Measurements from ENCODE around the gene NAA40. TPM values are rescaled to one million over a fixed set of nuclear protein-coding genes. Genes with fewer than 3 reads are reported as not detected.

Gene NAA40
- 15.1 and 29.2 TPM in 2 replicates for total RNA-seq (2014; rRNA removed; shearing (Covaris generic); ENCODE audit: low replicate concordance)

DNA sequence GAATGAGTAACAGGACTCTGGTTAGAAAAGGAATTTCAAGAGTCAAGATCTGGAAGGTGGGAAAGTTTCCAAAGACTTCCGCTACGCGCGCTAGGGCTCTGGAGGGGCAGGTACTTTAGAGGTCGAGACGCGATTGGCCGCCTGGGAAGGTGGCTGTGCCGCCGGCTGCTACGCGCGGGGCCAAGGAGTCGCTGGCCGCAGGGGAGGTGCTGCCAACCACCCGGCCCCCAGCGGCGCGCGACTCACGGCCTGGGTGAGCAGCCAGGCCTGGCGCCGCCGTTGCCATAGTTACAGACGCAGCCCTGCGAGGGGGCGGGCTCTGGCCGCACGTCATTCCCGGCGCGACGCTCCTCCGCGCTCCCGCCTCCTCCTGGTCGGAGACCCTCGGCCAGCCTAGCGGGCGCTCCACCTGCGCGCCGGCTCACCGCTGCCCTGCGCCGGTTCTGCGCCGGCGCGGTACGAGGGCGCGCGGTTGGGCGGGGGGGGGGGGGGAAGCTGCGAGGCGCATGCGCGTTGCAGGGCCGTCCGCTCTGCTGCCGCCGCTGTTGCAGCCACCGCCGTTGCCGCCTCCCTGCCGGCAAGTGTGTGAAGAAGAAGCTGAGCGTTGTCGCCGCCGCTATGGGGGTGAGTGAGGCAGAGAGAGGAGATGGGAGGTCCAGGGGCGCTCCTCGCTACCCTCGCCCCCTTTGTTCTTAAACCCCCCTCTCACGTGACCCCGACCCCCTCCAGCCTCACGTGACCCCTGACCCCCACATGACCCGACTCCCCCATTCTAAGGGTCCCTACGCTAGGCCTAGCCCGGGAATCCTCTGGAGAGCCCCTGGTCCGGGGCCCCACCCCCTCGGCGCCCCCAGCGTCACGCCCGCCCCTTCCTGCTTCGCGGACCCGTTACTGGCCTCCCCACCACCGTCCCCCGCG is at the start of gene NAA40:
TSS of gene NAA40 (plus strand) at position 524 of the 918 bp plus-strand sequence. CDS start at position 619, 95 bp downstream.
- in situ Hi-C loops (cut with HindIII; ENCODE audit: low pct_unique_long_range_greater_than_20kb, low sequenced_read_pairs): no loop called here
- DNase-seq (ENCODE audit: low read depth): peak; percentile 98

DNA sequence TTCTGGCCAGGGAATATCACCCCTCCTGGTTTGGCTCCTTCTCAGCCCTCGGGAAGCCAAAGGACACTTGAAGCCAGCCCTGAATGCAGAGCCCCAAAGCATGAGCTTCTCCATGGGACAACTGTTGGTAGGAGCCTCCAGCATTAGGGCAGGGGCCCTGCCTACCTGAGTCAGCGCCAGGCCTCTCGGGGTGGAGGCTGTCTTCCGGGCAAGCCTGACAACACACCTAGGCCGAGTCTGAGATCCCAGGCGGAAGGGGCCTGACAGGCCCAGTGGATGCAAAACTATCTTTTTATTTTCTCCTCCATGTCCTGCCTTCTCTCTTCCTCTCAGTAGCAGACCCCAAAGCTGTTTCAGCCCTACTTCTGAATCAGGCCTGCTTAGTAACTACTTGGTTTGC is 49.5 kb upstream of the NAA40 start:
- no peak for DNase-seq (ENCODE audit: low read depth)
- in situ Hi-C loops (cut with HindIII; ENCODE audit: low pct_unique_long_range_greater_than_20kb, low sequenced_read_pairs): no loop called here

DNA sequence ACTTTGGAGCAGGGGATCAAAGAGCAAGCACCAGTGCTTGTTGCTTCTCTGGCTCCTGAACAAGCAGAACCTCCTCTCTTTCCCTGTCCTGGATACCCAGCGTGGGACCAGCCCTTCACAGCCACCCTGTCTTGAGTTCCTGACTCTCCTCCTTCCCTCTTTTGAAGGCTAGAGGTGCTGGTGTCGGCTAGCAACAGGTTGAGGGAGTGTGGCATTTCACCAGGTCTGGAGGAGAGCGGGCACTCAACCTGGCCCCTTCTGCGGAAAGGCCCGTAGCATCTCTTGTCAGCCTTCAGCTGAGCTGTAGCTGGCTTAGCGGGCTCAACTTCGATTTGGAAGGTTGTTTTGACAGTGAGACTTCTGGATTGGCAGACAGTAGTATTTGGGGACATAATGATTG is 48.4 kb upstream of the NAA40 start:
- in situ Hi-C loops (cut with HindIII; ENCODE audit: low pct_unique_long_range_greater_than_20kb, low sequenced_read_pairs): no loop called here
- no peak for DNase-seq (ENCODE audit: low read depth)

DNA sequence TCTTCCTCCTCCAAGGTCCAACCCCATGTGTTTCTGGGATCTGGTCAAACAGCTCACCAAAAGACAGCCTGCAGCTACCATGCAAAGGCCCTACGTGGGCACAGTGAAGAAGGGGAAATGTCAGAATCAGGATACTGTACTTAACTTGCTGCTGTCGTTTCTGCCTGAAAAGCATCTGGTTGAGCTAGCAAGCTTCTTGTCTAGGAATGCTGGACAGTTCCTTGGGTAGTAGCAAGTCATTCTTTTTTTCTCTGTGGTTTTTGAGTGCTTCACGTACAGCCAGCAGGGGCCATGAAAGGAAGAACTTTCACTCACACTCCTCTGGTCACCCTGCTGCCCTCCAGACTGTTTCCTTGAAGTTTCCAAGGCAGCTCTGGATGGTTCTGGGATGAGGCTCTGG is 46.6 kb upstream of the NAA40 start:
- DNase-seq (ENCODE audit: low read depth): no peak
- in situ Hi-C loops (cut with HindIII; ENCODE audit: low pct_unique_long_range_greater_than_20kb, low sequenced_read_pairs): no loop called here

DNA sequence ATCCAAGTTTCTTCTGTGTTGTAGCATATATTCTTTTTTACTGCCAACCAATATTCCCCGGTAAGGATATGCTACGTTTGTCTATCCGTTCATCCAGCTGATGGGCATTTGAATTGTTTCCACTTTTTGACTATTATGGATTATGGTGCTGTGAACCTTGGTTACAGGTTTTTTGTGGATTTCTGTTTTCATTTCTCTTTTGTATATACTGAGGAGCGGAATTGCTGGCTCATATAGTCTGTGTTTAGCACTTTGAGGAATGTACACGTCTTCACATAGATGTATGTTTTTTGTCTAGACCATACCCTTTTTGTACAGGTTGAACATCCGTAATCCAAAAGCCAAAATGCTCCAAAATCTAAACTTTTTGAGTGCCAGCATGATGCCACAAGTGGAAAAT is 45.4 kb upstream of the NAA40 start:
- in situ Hi-C loops (cut with HindIII; ENCODE audit: low pct_unique_long_range_greater_than_20kb, low sequenced_read_pairs): no loop called here
- no peak for DNase-seq (ENCODE audit: low read depth)

DNA sequence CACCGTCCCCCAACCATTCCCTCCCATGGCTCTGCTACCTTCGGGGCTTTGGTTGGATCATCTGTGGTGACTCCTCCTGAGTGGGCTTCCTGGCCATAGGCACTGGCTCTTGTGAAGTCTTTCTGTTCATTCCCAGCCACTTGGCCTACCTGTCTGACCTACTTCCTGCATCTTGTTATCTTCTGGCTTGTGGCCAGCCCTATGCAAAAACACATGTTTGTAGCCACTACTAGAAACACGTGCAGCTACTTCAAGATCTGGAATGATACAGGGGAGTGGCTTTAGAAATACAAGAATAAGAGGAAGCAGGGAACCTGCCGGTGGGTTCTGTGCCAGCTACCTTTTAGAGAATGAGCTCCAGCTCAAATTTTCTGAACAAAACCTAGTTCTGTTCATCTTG is 42.7 kb upstream of the NAA40 start:
- no peak for DNase-seq (ENCODE audit: low read depth)
- in situ Hi-C loops (cut with HindIII; ENCODE audit: low pct_unique_long_range_greater_than_20kb, low sequenced_read_pairs): no loop called here

DNA sequence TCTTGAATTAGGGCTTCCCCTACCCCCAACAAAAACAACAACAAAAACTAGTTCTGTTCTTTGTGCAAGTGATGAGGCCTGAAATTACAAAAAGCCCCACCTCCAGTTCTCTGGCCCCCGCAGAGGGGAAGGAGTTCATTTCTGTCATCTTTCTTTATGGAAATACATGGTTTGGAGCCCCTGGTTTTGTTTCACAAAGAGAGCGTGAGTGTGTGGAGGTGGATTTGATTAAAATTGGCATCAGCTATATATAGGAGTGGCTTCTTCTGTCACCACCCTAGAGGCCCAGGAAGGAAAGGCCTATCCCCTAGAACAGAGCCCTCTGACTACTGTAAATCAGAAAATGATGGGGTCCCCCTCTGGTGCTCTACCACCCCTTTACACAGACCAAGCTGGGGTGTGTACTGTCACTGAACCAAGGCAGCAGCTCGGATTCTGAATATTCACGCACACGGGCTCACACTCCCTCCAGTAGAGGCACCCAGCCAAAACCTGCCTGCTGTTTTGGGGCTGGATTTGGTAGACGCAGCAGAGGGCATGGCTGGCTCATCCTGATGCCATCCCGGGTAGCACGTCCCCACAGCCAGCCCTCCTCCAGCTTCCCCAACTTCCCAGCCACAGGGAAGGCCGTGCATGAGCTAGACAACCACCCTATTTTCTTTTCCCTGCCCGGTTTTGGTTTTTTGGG is 41.2 kb upstream of the NAA40 start:
- no peak for DNase-seq (ENCODE audit: low read depth)
- in situ Hi-C loops (cut with HindIII; ENCODE audit: low pct_unique_long_range_greater_than_20kb, low sequenced_read_pairs): no loop called here

DNA sequence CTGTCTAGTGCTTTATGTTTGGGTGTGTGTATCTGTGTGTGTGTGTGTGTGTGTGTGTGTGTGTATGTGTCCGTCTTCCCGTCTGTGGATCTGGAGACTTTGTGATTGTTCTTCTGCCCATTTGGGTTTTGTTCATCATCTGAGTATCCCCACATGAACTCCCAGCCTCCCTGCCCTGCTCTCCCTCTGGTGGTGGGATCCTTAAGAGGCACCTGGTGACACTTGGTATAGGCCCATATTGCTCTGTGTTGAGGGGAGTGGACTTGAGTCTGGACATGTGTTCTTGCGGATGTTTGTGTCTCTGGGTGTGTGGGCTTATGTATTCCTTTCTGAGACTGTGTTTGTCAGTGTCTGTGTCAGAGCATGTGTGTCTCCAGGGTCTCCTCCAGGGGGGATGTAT is 37.1 kb upstream of the NAA40 start:
- no peak for DNase-seq (ENCODE audit: low read depth)
- in situ Hi-C loops (cut with HindIII; ENCODE audit: low pct_unique_long_range_greater_than_20kb, low sequenced_read_pairs): no loop called here

DNA sequence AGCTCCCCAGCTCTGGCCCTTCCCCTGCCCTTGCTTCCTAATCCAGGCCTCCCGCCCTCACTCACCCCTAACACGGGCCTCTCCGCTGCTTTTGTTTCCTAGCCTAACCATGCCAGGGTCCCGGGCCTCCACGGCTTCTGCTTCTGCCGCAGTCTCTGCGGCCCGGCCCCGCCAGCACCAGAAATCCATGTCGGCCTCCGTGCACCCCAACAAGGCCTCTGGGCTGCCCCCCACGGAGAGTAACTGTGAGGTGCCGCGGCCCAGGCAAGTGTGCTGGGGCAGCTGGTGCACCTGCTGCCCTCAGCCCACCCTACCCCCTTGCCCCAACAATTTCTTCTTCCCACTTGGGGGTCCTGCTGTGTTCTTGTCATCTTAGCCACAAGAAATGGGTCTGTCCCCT is 34.9 kb upstream of the NAA40 start:
- no peak for DNase-seq (ENCODE audit: low read depth)
- in situ Hi-C loops (cut with HindIII; ENCODE audit: low pct_unique_long_range_greater_than_20kb, low sequenced_read_pairs): no loop called here

DNA sequence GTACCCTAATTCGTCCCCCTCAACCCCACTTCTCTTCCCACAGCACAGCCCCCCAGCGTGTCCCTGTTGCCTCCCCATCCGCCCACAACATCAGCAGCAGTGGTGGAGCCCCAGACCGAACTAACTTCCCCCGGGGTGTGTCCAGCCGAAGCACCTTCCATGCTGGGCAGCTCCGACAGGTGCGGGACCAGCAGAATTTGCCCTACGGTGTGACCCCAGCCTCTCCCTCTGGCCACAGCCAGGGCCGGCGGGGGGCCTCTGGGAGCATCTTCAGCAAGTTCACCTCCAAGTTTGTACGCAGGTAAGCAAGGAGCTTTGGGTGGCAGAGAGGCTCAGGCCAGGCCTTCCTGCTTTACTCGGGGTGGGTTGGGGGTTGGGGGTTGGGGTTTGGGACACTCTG is 34.1 kb upstream of the NAA40 start:
- in situ Hi-C loops (cut with HindIII; ENCODE audit: low pct_unique_long_range_greater_than_20kb, low sequenced_read_pairs): no loop called here
- no peak for DNase-seq (ENCODE audit: low read depth)

DNA sequence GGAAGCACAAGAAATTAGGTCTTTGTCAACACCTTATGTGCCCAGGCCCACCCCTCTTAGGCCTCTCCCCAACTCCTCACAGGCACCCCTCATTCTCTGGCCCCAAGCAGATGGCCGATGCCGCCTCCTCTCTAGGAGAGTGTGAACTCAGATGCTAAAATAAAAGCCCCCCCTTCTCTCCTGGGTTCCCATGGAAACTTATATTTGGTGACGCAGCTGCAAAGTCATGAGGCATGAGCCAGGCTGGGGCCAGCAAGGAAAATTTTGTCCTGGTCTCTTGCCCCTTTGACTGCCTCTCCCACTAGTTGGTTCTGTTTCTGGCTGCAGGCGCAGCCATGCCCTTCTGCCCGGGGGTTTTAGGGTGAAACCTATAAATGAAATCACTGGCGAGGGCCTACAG is 33.6 kb upstream of the NAA40 start:
- in situ Hi-C loops (cut with HindIII; ENCODE audit: low pct_unique_long_range_greater_than_20kb, low sequenced_read_pairs): no loop called here
- DNase-seq (ENCODE audit: low read depth): no peak

DNA sequence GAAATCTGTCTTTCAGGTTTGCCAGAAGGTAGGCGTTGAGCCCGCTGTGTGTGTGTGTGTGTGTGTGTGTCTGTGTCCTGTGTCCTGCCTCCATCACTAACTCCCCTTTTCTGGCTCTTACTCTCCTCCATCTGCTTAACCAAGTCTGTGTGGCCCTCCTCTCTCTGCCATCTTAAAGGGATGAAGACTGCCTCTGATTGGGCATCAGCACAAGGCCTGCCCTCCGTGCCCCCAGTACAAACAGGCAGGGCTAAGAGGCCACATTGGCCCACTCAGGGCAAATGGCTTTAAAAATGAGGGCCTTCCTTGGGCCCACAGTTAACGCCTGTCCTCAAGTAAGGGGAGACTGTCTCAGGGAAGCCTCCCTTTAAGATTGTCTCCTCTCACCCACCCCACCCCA is 32.7 kb upstream of the NAA40 start:
- no peak for DNase-seq (ENCODE audit: low read depth)
- in situ Hi-C loops (cut with HindIII; ENCODE audit: low pct_unique_long_range_greater_than_20kb, low sequenced_read_pairs): no loop called here

DNA sequence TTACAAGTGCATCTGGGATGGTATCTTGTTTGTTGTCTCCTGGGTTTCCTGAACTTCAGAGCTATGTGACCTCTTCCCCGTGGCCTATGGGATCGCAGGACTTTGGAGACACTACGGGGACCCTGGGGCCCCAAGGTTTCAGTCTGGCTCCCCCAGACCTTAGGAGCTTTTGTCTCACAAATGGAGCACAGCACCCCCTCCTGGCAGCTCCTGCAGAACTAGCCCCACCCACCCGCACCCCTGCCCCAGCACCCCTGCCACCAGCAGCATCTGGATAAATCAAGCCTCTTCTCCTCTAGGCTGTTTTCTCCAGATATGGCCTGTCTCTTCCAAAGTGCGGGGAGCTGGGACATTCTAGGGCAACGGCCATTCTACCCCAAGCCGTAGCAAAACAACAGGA is 32.2 kb upstream of the NAA40 start:
- DNase-seq (ENCODE audit: low read depth): no peak
- in situ Hi-C loops (cut with HindIII; ENCODE audit: low pct_unique_long_range_greater_than_20kb, low sequenced_read_pairs): no loop called here

DNA sequence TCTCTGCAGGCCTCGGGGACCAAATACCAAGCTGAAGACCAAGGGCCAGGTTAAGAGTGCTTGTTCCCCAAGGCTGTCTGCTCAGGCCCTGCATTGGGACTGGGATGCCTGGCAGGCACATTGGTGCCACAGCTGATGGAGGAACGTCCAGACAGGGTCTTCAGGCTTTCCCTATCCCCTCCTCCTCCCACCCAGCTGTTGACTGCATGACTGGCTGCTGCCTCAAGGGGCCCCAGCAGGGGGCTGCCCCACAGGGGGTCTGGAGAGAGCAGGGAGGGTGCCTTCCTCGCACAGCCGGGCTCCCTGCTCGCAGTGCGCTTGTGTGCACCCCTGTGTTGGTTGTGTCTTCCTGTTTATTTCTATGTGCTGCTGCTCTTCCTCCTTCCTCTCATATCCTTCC is 31.7 kb upstream of the NAA40 start:
- in situ Hi-C loops (cut with HindIII; ENCODE audit: low pct_unique_long_range_greater_than_20kb, low sequenced_read_pairs): no loop called here
- DNase-seq (ENCODE audit: low read depth): no peak

DNA sequence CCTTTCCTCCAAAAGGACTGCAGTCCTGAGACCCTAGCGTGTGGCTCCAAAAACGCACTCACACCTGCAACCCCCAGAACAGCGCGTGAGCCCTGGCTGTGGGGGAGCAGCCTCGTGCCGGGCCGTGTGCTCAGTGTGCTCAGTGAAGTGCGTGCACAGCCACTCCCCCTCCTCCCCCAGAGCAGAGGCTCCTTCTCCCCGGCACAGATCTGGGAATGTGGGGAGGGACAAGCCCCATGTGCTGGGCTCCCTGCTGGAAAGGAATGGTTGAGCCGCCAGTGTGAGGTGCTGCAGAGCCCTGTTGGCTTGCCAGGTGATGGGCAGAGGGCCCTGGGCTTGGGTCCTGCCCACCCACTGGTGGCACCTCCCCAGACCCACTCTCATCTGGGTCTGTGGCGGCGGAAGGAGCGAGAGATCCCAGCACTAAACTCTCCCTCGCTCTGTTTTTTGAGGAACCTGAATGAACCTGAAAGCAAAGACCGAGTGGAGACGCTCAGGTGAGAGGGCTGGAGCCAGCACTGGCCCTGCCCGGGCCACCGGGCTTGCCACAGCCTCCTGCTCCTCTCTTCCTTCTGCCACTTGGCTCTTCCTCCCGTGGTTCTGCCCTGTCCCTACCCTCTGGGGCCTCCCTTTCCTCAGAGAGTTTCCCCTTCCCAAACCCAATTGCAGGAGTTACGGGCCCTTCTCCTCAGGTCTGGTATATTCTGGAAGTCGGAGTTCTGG is 30.8 kb upstream of the NAA40 start:
- in situ Hi-C loops (cut with HindIII; ENCODE audit: low pct_unique_long_range_greater_than_20kb, low sequenced_read_pairs): no loop called here
- DNase-seq (ENCODE audit: low read depth): no peak

DNA sequence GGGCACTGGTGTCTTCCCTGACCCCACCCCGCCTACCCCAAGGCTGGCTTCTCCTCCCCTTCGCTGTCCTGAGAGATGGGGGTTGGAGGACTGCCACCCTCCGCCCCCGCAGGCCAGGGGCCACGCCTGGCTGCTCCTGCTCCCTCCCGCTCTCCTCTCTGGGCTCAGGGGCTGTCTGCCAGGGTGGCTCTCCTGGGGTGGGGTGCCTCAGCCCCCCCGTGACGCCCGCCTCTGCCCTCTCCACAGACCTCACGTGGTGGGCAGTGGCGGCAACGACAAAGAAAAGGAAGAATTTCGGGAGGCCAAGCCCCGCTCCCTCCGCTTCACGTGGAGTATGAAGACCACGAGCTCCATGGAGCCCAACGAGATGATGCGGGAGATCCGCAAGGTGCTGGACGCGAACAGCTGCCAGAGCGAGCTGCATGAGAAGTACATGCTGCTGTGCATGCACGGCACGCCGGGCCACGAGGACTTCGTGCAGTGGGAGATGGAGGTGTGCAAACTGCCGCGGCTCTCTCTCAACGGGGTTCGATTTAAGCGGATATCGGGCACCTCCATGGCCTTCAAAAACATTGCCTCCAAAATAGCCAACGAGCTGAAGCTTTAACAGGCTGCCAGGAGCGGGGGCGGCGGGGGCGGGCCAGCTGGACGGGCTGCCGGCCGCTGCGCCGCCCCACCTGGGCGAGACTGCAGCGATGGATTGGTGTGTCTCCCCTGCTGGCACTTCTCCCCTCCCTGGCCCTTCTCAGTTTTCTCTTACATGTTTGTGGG is 30.0 kb upstream of the NAA40 start:
- no peak for DNase-seq (ENCODE audit: low read depth)
- in situ Hi-C loops (cut with HindIII; ENCODE audit: low pct_unique_long_range_greater_than_20kb, low sequenced_read_pairs): no loop called here

DNA sequence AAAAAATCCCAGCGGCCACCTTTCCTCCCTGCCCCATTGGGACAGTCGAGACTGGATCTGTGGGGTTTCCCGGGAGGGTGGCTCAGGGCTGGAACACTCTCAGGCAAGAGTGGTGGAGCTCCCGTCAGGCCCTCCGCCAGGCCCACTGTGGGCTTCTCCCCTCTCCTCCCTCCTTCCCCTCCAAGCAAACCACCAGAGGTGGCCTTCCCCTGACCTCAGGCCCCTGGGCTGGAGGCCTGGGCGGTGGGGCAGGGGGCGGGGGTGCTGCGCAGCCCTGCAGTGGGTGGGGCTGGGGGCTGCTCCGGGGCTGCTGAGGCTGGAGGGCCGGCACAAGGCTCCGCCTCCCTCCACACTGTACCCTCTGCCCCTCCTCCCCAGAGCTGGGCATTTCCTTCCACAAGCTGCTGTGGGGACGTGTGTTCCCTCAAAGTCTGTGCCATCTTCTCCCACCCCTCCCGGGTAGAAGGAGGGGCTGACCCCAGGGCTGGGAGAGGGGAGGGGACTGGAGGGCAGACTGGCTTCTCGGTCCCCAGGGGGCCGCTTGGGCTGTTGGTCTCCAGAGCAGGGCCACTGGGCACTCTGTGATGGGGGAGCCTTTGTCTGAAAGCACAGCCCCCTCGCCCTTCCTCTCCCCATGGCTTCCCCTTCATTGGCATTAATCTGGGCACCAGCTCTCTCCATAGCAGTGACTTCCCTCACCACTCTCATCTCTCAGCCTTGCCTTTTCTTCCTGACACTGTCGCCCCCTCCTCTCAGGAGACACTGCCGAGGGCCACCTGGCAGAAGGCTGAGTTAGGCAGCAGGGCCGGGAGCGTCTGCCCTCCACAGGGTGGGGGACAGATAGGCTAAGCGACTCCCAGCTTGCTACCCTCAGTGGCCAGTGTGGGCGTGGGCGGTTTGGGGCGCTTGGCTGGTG is 29.0 kb upstream of the NAA40 start:
- DNase-seq (ENCODE audit: low read depth): no peak
- in situ Hi-C loops (cut with HindIII; ENCODE audit: low pct_unique_long_range_greater_than_20kb, low sequenced_read_pairs): no loop called here
